Measurements from ENCODE around the gene CARD11.

The CARD11 gene

GRCh38 chr7:2864204-2864985, 179.3 kb downstream of the CARD11 start:
- no peak for DNase-seq

- peak; percentile 90 for DNase-seq
Observed at GRCh38 chr7:2863461-2864066, 180.1 kb downstream of the CARD11 start.

GRCh38 chr7:2862831-2863361, 180.8 kb downstream of the CARD11 start:
- no peak for DNase-seq

- DNase-seq, result no peak
Observed at GRCh38 chr7:2861509-2861908, 182.2 kb downstream of the CARD11 start.

- peak; percentile 28 for DNase-seq
Observed at GRCh38 chr7:2860627-2861133, 183.0 kb downstream of the CARD11 start.

GRCh38 chr7:2859952-2860351, 183.7 kb downstream of the CARD11 start:
- no peak for DNase-seq

GRCh38 chr7:2858621-2859020, 185.0 kb downstream of the CARD11 start:
- no peak for DNase-seq

GRCh38 chr7:2856388-2857169, 187.1 kb downstream of the CARD11 start:
- DNase-seq, result peak; percentile 46

Measured in NCI-H69 (cell line).